MM.1S (cell line): Measurements from ENCODE around the gene SCAPER.
A peak's percentile ranks its signal among the peaks of the same experiment; 100 is the strongest.

Source experiments
- DNase-seq: peaks from one replicate; pipeline ENCODE4 v3.0.0-alpha.2; 2015
- H2AFZ ChIP-seq: fragments of 300-600 bp; sonication (generic); 2 replicates; pipeline ENCODE4 v1.6.0; 2016; ENCODE audit warnings: antibody characterized with exemption, low read length
- H3F3A ChIP-seq: fragments of 300-600 bp; sonication (generic); 2 replicates; pipeline ENCODE4 v1.6.1; 2016; ENCODE audit warnings: mild to moderate bottlenecking, antibody characterized with exemption, low read length, moderate library complexity, mixed read lengths; ENCODE audit not compliant: insufficient read depth
- H3K27ac ChIP-seq: fragments of 300-600 bp; sonication (generic); 2 replicates; pipeline ENCODE4 v1.5.1; 2016; ENCODE audit warnings: mild to moderate bottlenecking, low read length
- H3K27me3 ChIP-seq: fragments of 300-600 bp; sonication (generic); replicated peaks from 2 replicates; pipeline ENCODE4 v1.6.0; 2016; ENCODE audit warnings: low read length; ENCODE audit not compliant: insufficient read depth
- H3K36me3 ChIP-seq: fragments of 300-600 bp; sonication (generic); replicated peaks from 2 replicates; pipeline ENCODE4 v1.6.1; 2016; ENCODE audit warnings: mild to moderate bottlenecking, low read length, mixed read lengths; ENCODE audit not compliant: insufficient read depth
- H3K4me1 ChIP-seq: fragments of 300-600 bp; sonication (generic); 2 replicates; pipeline ENCODE4 v1.6.1; 2016; ENCODE audit warnings: low read length, mixed read lengths
- H3K4me2 ChIP-seq: fragments of 300-600 bp; sonication (generic); 2 replicates; pipeline ENCODE4 v1.6.0; 2016; ENCODE audit warnings: low read depth, low read length
- H3K4me3 ChIP-seq: fragments of 300-600 bp; sonication (generic); 2 replicates; pipeline ENCODE4 v1.5.1; 2016; ENCODE audit warnings: low read length, mixed read lengths
- H3K79me2 ChIP-seq: fragments of 300-600 bp; sonication (generic); 2 replicates; pipeline ENCODE4 v1.6.1; 2016; ENCODE audit warnings: mixed run types, low read length, mixed read lengths
- H3K9ac ChIP-seq: fragments of 300-600 bp; sonication (generic); 2 replicates; pipeline ENCODE4 v1.6.1; 2016; ENCODE audit warnings: low read length, mixed read lengths
- H3K9me2 ChIP-seq: fragments of 300-600 bp; sonication (generic); replicated peaks from 2 replicates; pipeline ENCODE4 v1.6.1; 2016; ENCODE audit warnings: mild to moderate bottlenecking, low read length, mixed read lengths; ENCODE audit not compliant: insufficient read depth
- H3K9me3 ChIP-seq: fragments of 300-600 bp; sonication (generic); replicated peaks from 2 replicates; pipeline ENCODE4 v1.6.1; 2016; ENCODE audit warnings: mild to moderate bottlenecking, low read length, mixed read lengths; ENCODE audit not compliant: insufficient read depth
- H4K20me1 ChIP-seq: fragments of 300-600 bp; sonication (generic); 2 replicates; pipeline ENCODE4 v1.6.1; 2016; ENCODE audit warnings: mild to moderate bottlenecking, low read length, moderate library complexity, mixed read lengths; ENCODE audit not compliant: insufficient read depth
- CTCF ChIP-seq: fragments of 300-600 bp; sonication (generic); IDR thresholded peaks from 2 replicates; pipeline ENCODE4 v1.5.1; 2016; ENCODE audit warnings: antibody characterized with exemption, low read length, mixed read lengths
- EZH2 ChIP-seq: fragments of 300-600 bp; sonication (generic); optimal IDR thresholded peaks from 2 replicates; pipeline ENCODE3; 2017; ENCODE audit warnings: low read depth, mild to moderate bottlenecking, antibody characterized with exemption, low read length, mixed read lengths
- EZH2phosphoT487 ChIP-seq: fragments of 300-600 bp; sonication (generic); IDR thresholded peaks from 2 replicates; pipeline ENCODE4 v1.6.1; 2018; ENCODE audit warnings: antibody characterized with exemption, low read length

The SCAPER gene

GRCh38 chr15:76448755-76449154, 456.4 kb downstream of the SCAPER start:
- DNase-seq: no peak
- no peaks in the 10 kb centered on the region for H3K36me3 ChIP-seq
- no peak overlapping the region for H3K9ac ChIP-seq
- no peaks in the 10 kb centered on the region for H3K9me3 ChIP-seq
- no peaks in the 10 kb centered on the region for H3K4me1 ChIP-seq
- H3K27ac ChIP-seq: no peak overlapping the region
- H2AFZ ChIP-seq: no peak overlapping the region
- H3K4me2 ChIP-seq: no peak overlapping the region
- no peak for TF ChIP-seq EZH2
- no peak for TF ChIP-seq CTCF
- no peak for TF ChIP-seq EZH2phosphoT487
- no peaks in the 10 kb centered on the region for H3K9me2 ChIP-seq
- no peaks in the 10 kb centered on the region for H3K79me2 ChIP-seq
- H3K4me3 ChIP-seq: no peak overlapping the region
- no peaks in the 10 kb centered on the region for H3K27me3 ChIP-seq
- H4K20me1 ChIP-seq: no peaks in the 10 kb centered on the region
- no peaks in the 10 kb centered on the region for H3F3A ChIP-seq

GRCh38 chr15:76447728-76448441, 457.3 kb downstream of the SCAPER start:
- no peaks in the 10 kb centered on the region for H3F3A ChIP-seq
- no peaks in the 10 kb centered on the region for H3K9me3 ChIP-seq
- no peak overlapping the region for H2AFZ ChIP-seq
- no peaks in the 10 kb centered on the region for H3K36me3 ChIP-seq
- TF ChIP-seq CTCF (no peak), EZH2phosphoT487 (no peak), EZH2 (no peak)
- no peak overlapping the region for H3K4me3 ChIP-seq
- DNase-seq: no peak
- no peaks in the 10 kb centered on the region for H4K20me1 ChIP-seq
- H3K4me2 ChIP-seq: no peak overlapping the region
- no peak overlapping the region for H3K9ac ChIP-seq
- H3K9me2 ChIP-seq: no peaks in the 10 kb centered on the region
- H3K4me1 ChIP-seq: no peaks in the 10 kb centered on the region
- H3K79me2 ChIP-seq: no peaks in the 10 kb centered on the region
- no peaks in the 10 kb centered on the region for H3K27me3 ChIP-seq
- no peak overlapping the region for H3K27ac ChIP-seq

- TF ChIP-seq EZH2 (no peak), CTCF (no peak), EZH2phosphoT487 (no peak)
Observed at GRCh38 chr15:76440441-76440840, 464.7 kb downstream of the SCAPER start.

More at GRCh38 chr15:76440441-76440840, 464.7 kb downstream of the SCAPER start:
- Histone ChIP-seq H3K4me3 (no peak overlapping the region), H3K9me3 (no peaks in the 10 kb centered on the region), H3K79me2 (no peaks in the 10 kb centered on the region), H3K4me1 (peaks cover 13% of the 10 kb centered on the region), H3K9ac (no peak overlapping the region), H3K27ac (peak overlapping the region; percentile 4; the same call in 1 of the 2 replicates), H4K20me1 (no peaks in the 10 kb centered on the region), H3K36me3 (no peaks in the 10 kb centered on the region), H3F3A (no peaks in the 10 kb centered on the region), H3K4me2 (no peak overlapping the region), H2AFZ (no peak overlapping the region), H3K9me2 (no peaks in the 10 kb centered on the region), H3K27me3 (no peaks in the 10 kb centered on the region)
- peak; percentile 32 for DNase-seq
